Spleen (tissue), 11 donors: ENCODE data around the gene GPRIN1. TPM values are rescaled to one million over a fixed set of nuclear protein-coding genes. Genes with fewer than 3 reads are reported as not detected.

ENCODE experiments used
- DNase-seq: peaks from one replicate; pipeline ENCODE4 v3.0.0-alpha.2; 2020
- H3K27ac ChIP-seq, 8 donors: fragments of 200-600 bp; sonication (generic) in 7 of 8; 1 replicate in 4 of 8; 2 replicates in 4 of 8; pipeline versions ENCODE4 v1.5.0 to v1.8.0; 2016 to 2021; ENCODE audit warnings: inconsistent platforms in 4 of 8, mild to moderate bottlenecking in 4 of 8, moderate library complexity in 1 of 8
- H3K27me3 ChIP-seq, 7 donors: fragments of 200-600 bp; sonication (generic) in 6 of 7; replicated peaks in 1 of 7; 1 replicate in 4 of 7; 2 replicates in 3 of 7; pipeline versions ENCODE4 v1.5.0 to v1.8.0; 2016 to 2021; ENCODE audit warnings: inconsistent platforms in 3 of 7, mild to moderate bottlenecking in 1 of 7
- H3K36me3 ChIP-seq, 6 donors: fragments of 200-600 bp; sonication (generic) in 5 of 6; 1 replicate in 4 of 6; 2 replicates in 2 of 6; pipeline versions ENCODE4 v1.5.0 to v1.8.0; 2016 to 2021; ENCODE audit warnings: inconsistent platforms in 2 of 6
- H3K4me1 ChIP-seq, 6 donors: fragments of 200-600 bp; sonication (generic) in 5 of 6; 1 replicate in 3 of 6; 2 replicates in 3 of 6; pipeline versions ENCODE4 v1.5.0 to v1.8.0; 2016 to 2021; ENCODE audit warnings: inconsistent platforms in 3 of 6
- H3K4me3 ChIP-seq, 8 donors: fragments of 200-600 bp; sonication (generic) in 7 of 8; 1 replicate in 4 of 8; 2 replicates in 4 of 8; pipeline versions ENCODE4 v1.5.0 to v1.8.0; 2016 to 2021; ENCODE audit warnings: inconsistent platforms in 4 of 8, mild to moderate bottlenecking in 4 of 8, moderate library complexity in 2 of 8
- H3K9me3 ChIP-seq, 8 donors: fragments of 200-600 bp; sonication (generic) in 7 of 8; 1 replicate in 4 of 8; 2 replicates in 4 of 8; pipeline versions ENCODE4 v1.5.0 to v1.8.0; 2016 to 2021; ENCODE audit warnings: inconsistent platforms in 4 of 8
- CTCF ChIP-seq, 11 experiments: fragments of 200-600 bp in 7 of 11; fragments of 450-650 bp in 4 of 11; sonication (generic) in 4 of 11; IDR thresholded peaks in 8 of 11; conservative IDR thresholded peaks in 3 of 11; 1 replicate in 7 of 11; 2 replicates in 4 of 11; pipeline versions ENCODE4 v1.4.0 to v1.8.0; 2016 to 2021; ENCODE audit warnings: antibody characterized with exemption in 11 of 11, inconsistent platforms in 4 of 11, mild to moderate bottlenecking in 1 of 11
- POLR2A ChIP-seq, 3 donors: fragments of 450-650 bp; IDR thresholded peaks; one replicate each; pipeline ENCODE4 v1.5.1; 2017; ENCODE audit warnings: antibody characterized with exemption in 3 of 3, mild to moderate bottlenecking in 1 of 3
- POLR2AphosphoS5 ChIP-seq, 3 donors: sonication (generic); formaldehyde crosslinking; IDR thresholded peaks; one replicate each; pipeline ENCODE4 v1.5.1; 2017; ENCODE audit warnings: antibody characterized with exemption in 3 of 3
- WGBS, 5 donors: extraction: QIAGEN DNeasy Blood & Tissue Kit in 3 of 5; methylation state at CpG; one replicate each; pipeline versions ENCODE4 v1.1.5 to v1.1.7; 2013 to 2018; 5-methylcytosine and 5-hydroxymethylcytosine counted together
- intact Hi-C: fragments of 100-400 bp; cut with DNase I; formaldehyde crosslinking; loops from one replicate; pipeline ENCODE4 v1.15.0; 2023; ENCODE audit warnings: low total_unique reads
- polyA plus RNA-seq, 3 donors: library from polyadenylated mRNA; stranded (reverse); fragments of 200-250 nt; gene quantifications; one replicate each; pipeline ENCODE4 v1.2.1, GENCODE V29; 2013
- total RNA-seq, 7 donors: library from RNA; depleted of rRNA in 3 of 7; stranded (reverse); fragments of >200 nt in 3 of 7; fragmentation: NEBNext Ultra II Directional in 4 of 7; extraction: Animal tissue kit (Norgen Biotek cat#: 25700) in 4 of 7; gene quantifications; one replicate each; pipeline versions ENCODE4 v1.1.0 to v1.2.1, GENCODE V29; 2016 to 2021
- donor health status: healthy with polysubstance abuse.
- donor health status: DM: no; HTN: no; CAD: no; lungs with moderate emphysema.
- donor health status: DM: no; HTN: no; CAD: no.
- donor health status: Bipolar disorder and iron deficiency.
- donor health status: healthy.
- donor health status: DM: no; HTN: no; CAD: no.
- donor health status: DM: yes; HTN: yes; CAD: no.

The GPRIN1 gene
- total and polyA plus RNA-seq, 10 donors, result 0.13 to 1.3 (median 0.76) TPM

- no peaks in the 10 kb centered on the region for H3K9me3 ChIP-seq
- no peak overlapping the region for H3K27ac ChIP-seq
- H3K4me1 ChIP-seq, result peaks cover 0 to 8% (median 2%) of the 10 kb centered on the region in 6 donors
- peaks cover 0 to 43% (median 4%) of the 10 kb centered on the region in 7 donors for H3K27me3 ChIP-seq
- intact Hi-C loops, result no loop called here
- TF ChIP-seq POLR2A (IDR thresholded peaks at IDR 0.05), result no peak
- TF ChIP-seq CTCF (IDR thresholded peaks at IDR 0.05 in 8 of 11, conservative IDR thresholded peaks at IDR 0.05 in 3 of 11), result no peak
- TF ChIP-seq POLR2AphosphoS5 (IDR thresholded peaks at IDR 0.05), result no peak
- no peak for DNase-seq
- no peak overlapping the region for H3K4me3 ChIP-seq
- 55 to 62% (median 57%) methylated on average over 6 of the region's 6 CpGs for WGBS, 5 donors
- no peaks in the 10 kb centered on the region for H3K36me3 ChIP-seq
Observed at GRCh38 chr5:176570044-176570443, 39.9 kb downstream of the GPRIN1 start.

- peaks cover 0 to under 1% (median 0%) of the 10 kb centered on the region in 6 donors for H3K4me1 ChIP-seq
Observed at GRCh38 chr5:176568657-176569056, 41.3 kb downstream of the GPRIN1 start.

GRCh38 chr5:176565760-176566288, 44.1 kb downstream of the GPRIN1 start:
- Histone ChIP-seq H3K27me3 (peaks cover 0 to 58% (median 4%) of the 10 kb centered on the region in 7 donors), H3K36me3 (no peaks in the 10 kb centered on the region), H3K4me3 (no peak overlapping the region), H3K27ac (no peak overlapping the region), H3K4me1 (peaks cover 0 to under 1% (median 0%) of the 10 kb centered on the region in 6 donors), H3K9me3 (no peaks in the 10 kb centered on the region)
- TF ChIP-seq POLR2A (IDR thresholded peaks at IDR 0.05), result no peak
- no peak for TF ChIP-seq POLR2AphosphoS5 (IDR thresholded peaks at IDR 0.05)
- no peak for TF ChIP-seq CTCF (IDR thresholded peaks at IDR 0.05 in 8 of 11, conservative IDR thresholded peaks at IDR 0.05 in 3 of 11)
- intact Hi-C loops, result no loop called here
- WGBS, 5 donors, result 64 to 78% (median 67%) methylated on average over 6 of the region's 6 CpGs
- DNase-seq, result no peak

More at GRCh38 chr5:176568657-176569056, 41.3 kb downstream of the GPRIN1 start:
- TF ChIP-seq POLR2AphosphoS5 (IDR thresholded peaks at IDR 0.05) (no peak), CTCF (IDR thresholded peaks at IDR 0.05 in 8 of 11, conservative IDR thresholded peaks at IDR 0.05 in 3 of 11) (no peak), POLR2A (IDR thresholded peaks at IDR 0.05) (no peak)
- no peak overlapping the region for H3K4me3 ChIP-seq
- no peak for DNase-seq
- H3K36me3 ChIP-seq, result no peaks in the 10 kb centered on the region
- 76 to 84% (median 81%) methylated on average over 4 to 18 of the region's 18 CpGs for WGBS, 5 donors
- H3K27me3 ChIP-seq, result peaks cover 0 to 40% (median 4%) of the 10 kb centered on the region in 7 donors
- H3K9me3 ChIP-seq, result no peaks in the 10 kb centered on the region
- H3K27ac ChIP-seq, result no peak overlapping the region
- intact Hi-C loops, result no loop called here

- Histone ChIP-seq H3K9me3 (no peaks in the 10 kb centered on the region), H3K27me3 (peaks cover 0 to 42% (median 4%) of the 10 kb centered on the region in 7 donors), H3K4me1 (peaks cover 0 to 12% (median 0%) of the 10 kb centered on the region in 6 donors), H3K36me3 (no peaks in the 10 kb centered on the region), H3K27ac (no peak overlapping the region), H3K4me3 (no peak overlapping the region)
- intact Hi-C loops, result no loop called here
- WGBS, 5 donors, result 82 to 94% (median 90%) methylated on average over 10 of the region's 10 CpGs
- no peak for DNase-seq
- TF ChIP-seq POLR2A (IDR thresholded peaks at IDR 0.05), result no peak
- TF ChIP-seq POLR2AphosphoS5 (IDR thresholded peaks at IDR 0.05), result no peak
- TF ChIP-seq CTCF (IDR thresholded peaks at IDR 0.05 in 8 of 11, conservative IDR thresholded peaks at IDR 0.05 in 3 of 11), result no peak
Observed at GRCh38 chr5:176564002-176564401, 46.0 kb downstream of the GPRIN1 start.
